ENCODE data around the gene HTR3B.

DNA sequence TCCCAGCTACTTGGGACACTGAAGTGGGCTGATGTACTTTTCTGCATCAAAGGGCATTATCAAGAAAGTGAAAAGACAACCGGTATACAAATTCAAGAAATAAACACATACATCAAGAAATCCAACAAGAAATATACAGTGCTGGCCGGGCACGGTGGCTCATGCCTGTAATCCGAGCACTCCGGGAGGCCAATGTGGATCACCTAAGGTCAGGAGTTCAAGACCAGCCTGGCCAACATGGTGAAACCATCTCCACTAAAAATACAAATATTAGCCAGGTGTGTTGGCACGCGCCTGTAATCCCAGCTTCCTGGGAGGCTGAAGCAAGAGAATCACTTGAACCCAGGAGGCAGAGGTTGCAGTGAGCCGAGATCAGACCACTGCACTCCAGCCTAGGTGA is 38.7 kb upstream of the HTR3B start:
- TF ChIP-seq CTCF (conservative IDR thresholded peaks at IDR 0.05 in 1 of 2, IDR thresholded peaks at IDR 0.05 in 1 of 2; ENCODE audit: extremely low read depth in 1 of 2, insufficient read depth in 1 of 2, low read depth in 1 of 2, low read length in 2 of 2) = no peak
- no peak for TF ChIP-seq EZH2 (IDR thresholded peaks at IDR 0.05; ENCODE audit: borderline replicate concordance, low read length)

Measured in mammary epithelial cell (primary cell).